Measurements from ENCODE around the gene TTC1.

GRCh38 chr5:159971931-159972461 lies 36.9 kb upstream of the TTC1 start:
- no peak for TF ChIP-seq CTCF (IDR thresholded peaks at IDR 0.05 in 4 of 5, conservative IDR thresholded peaks at IDR 0.05 in 1 of 5)
- TF ChIP-seq POLR2A (IDR thresholded peaks at IDR 0.05): no peak

Data from gastrocnemius medialis (tissue), 4 donors.